GM23338 (cell line): ENCODE data around the gene SMTN. TPM values are rescaled to one million over a fixed set of nuclear protein-coding genes. Genes with fewer than 3 reads are reported as not detected.

Experiments
- ATAC-seq: fragments of 200-7000 bp; cut with Tn5 transposase; 3 replicates; pipeline ENCODE4 v1.9.1; 2020
- DNase-seq: peaks from one replicate; pipeline ENCODE4 v3.0.0-alpha.2; 2015; ENCODE audit warnings: low spot score
- H2AFZ ChIP-seq: fragments of 200-600 bp; sonication (generic); 2 replicates; pipeline ENCODE4 v1.8.0; 2016; ENCODE audit warnings: antibody characterized with exemption, mild to moderate bottlenecking, moderate library complexity
- H3F3A ChIP-seq: fragments of 200-600 bp; sonication (generic); replicated peaks from 2 replicates; pipeline ENCODE4 v1.8.0; 2017; ENCODE audit warnings: antibody characterized with exemption, mixed run types, low read depth
- H3K27ac ChIP-seq: fragments of 200-600 bp; sonication (generic); 2 replicates; pipeline ENCODE4 v1.6.1; 2016; ENCODE audit warnings: low read depth
- H3K27me3 ChIP-seq: fragments of 200-600 bp; sonication (generic); 2 replicates; pipeline ENCODE4 v1.8.0; 2016; ENCODE audit warnings: mild to moderate bottlenecking, mixed run types, moderate library complexity; ENCODE audit not compliant: insufficient read depth
- H3K36me3 ChIP-seq: fragments of 200-600 bp; sonication (generic); 2 replicates; pipeline ENCODE4 v1.8.0; 2016; ENCODE audit warnings: mild to moderate bottlenecking; ENCODE audit not compliant: insufficient read depth
- H3K4me1 ChIP-seq: fragments of 200-600 bp; sonication (generic); 2 replicates; pipeline ENCODE4 v1.8.0; 2016; ENCODE audit warnings: mild to moderate bottlenecking, moderate library complexity; ENCODE audit not compliant: insufficient read depth
- H3K4me2 ChIP-seq: fragments of 200-600 bp; sonication (generic); 2 replicates; pipeline ENCODE4 v1.7.1; 2017; ENCODE audit warnings: mixed run types
- H3K4me3 ChIP-seq: fragments of 200-600 bp; sonication (generic); 2 replicates; pipeline ENCODE4 v1.6.1; 2016; ENCODE audit warnings: mixed run types
- H3K79me2 ChIP-seq: fragments of 200-600 bp; sonication (generic); replicated peaks from 2 replicates; pipeline ENCODE4 v1.8.0; 2017; ENCODE audit warnings: mild to moderate bottlenecking; ENCODE audit not compliant: insufficient read depth
- H3K9me2 ChIP-seq: fragments of 200-600 bp; sonication (generic); 2 replicates; pipeline ENCODE4 v1.8.0; 2017; ENCODE audit not compliant: insufficient read depth
- H4K20me1 ChIP-seq: fragments of 200-600 bp; sonication (generic); replicated peaks from 2 replicates; pipeline ENCODE4 v1.8.0; 2017; ENCODE audit warnings: mild to moderate bottlenecking; ENCODE audit not compliant: insufficient read depth
- H3K27ac Mint-ChIP-seq: 2 replicates; pipeline ENCODE4 v1.8.0; 2020; ENCODE audit warnings: inconsistent platforms, mild to moderate bottlenecking, moderate library complexity, mixed read lengths
- H3K27me3 Mint-ChIP-seq: 3 replicates; pipeline ENCODE4 v1.8.0; 2022; ENCODE audit warnings: low read depth, mild to moderate bottlenecking, moderate library complexity, mixed read lengths, inconsistent platforms; ENCODE audit not compliant: insufficient read depth, poor library complexity
- H3K36me3 Mint-ChIP-seq: 3 replicates; pipeline ENCODE4 v1.8.0; 2021; ENCODE audit warnings: low read depth, mild to moderate bottlenecking, inconsistent platforms, moderate library complexity, mixed read lengths
- H3K4me1 Mint-ChIP-seq: 3 replicates; pipeline ENCODE4 v1.8.0; 2020; ENCODE audit warnings: mild to moderate bottlenecking, inconsistent platforms, mixed read lengths
- H3K4me3 Mint-ChIP-seq: 3 replicates; pipeline ENCODE4 v1.8.0; 2021; ENCODE audit warnings: moderate library complexity, mild to moderate bottlenecking, inconsistent platforms, mixed read lengths
- H3K9me3 Mint-ChIP-seq: 3 replicates; pipeline ENCODE4 v1.8.0; 2020; ENCODE audit warnings: moderate library complexity, mild to moderate bottlenecking, inconsistent platforms, mixed read lengths
- CREB1 ChIP-seq: fragments of 250-450 bp; sonication (Bioruptor Pico); IDR thresholded peaks from 2 replicates; pipeline ENCODE4 v1.5.0; 2020; ENCODE audit warnings: low read depth, mild to moderate bottlenecking, moderate library complexity
- EZH2 ChIP-seq: fragments of 200-600 bp; sonication (generic); IDR thresholded peaks from one replicate; pipeline ENCODE4 v1.8.0; 2017; ENCODE audit warnings: antibody characterized with exemption, mild to moderate bottlenecking, low read depth; ENCODE audit not compliant: unreplicated experiment
- EZH2phosphoT487 ChIP-seq: fragments of 200-600 bp; sonication (generic); IDR thresholded peaks from one replicate; pipeline ENCODE4 v1.8.1; 2018; ENCODE audit warnings: antibody characterized with exemption; ENCODE audit not compliant: unreplicated experiment
- POLR2AphosphoS5 ChIP-seq: IDR thresholded peaks from 2 replicates; pipeline ENCODE4 v1.6.1; 2016; ENCODE audit warnings: antibody characterized with exemption, low read depth
- STAT1 ChIP-seq: IDR thresholded peaks from one replicate; pipeline ENCODE4 v1.6.1; 2016; ENCODE audit warnings: antibody characterized with exemption; ENCODE audit not compliant: unreplicated experiment
- ZNF114 ChIP-seq: fragments of 250-450 bp; sonication (Bioruptor Pico); IDR thresholded peaks from 2 replicates; pipeline ENCODE4 v1.5.0; 2020; ENCODE audit warnings: mild to moderate bottlenecking, moderate library complexity
- ZNF331 ChIP-seq: fragments of 250-450 bp; sonication (Bioruptor Pico); IDR thresholded peaks from 2 replicates; pipeline ENCODE4 v1.5.0; 2020; ENCODE audit warnings: low read depth, mild to moderate bottlenecking, moderate library complexity
- polyA plus RNA-seq: library from polyadenylated mRNA; unstranded; fragments of >200 nt; fragmentation: Nextera tagmentation; extraction: Ambion mirVana; gene quantifications from 2 replicates; pipeline ENCODE4 v1.2.1, GENCODE V29; 2016
- total RNA-seq: library from RNA; depleted of rRNA; stranded (reverse); fragments of >200 nt; shearing (Covaris generic); gene quantifications from 2 replicates; pipeline ENCODE4 v1.2.3, GENCODE V29; 2014
- TF ChIP-seq, protein P1 (sequence below): fragments of 250-450 bp; sonication (Bioruptor Pico); IDR thresholded peaks from 2 replicates; pipeline ENCODE4 v1.5.0; 2020; ENCODE audit warnings: mild to moderate bottlenecking, moderate library complexity

SMTN gene
- total and polyA plus RNA-seq, 2 experiments from 2014 or later, result 27.4 to 32.2 TPM

GRCh38 chr22:31124290-31124689 lies 43.2 kb downstream of the SMTN start (continued):
- TF ChIP-seq, protein P1, sequence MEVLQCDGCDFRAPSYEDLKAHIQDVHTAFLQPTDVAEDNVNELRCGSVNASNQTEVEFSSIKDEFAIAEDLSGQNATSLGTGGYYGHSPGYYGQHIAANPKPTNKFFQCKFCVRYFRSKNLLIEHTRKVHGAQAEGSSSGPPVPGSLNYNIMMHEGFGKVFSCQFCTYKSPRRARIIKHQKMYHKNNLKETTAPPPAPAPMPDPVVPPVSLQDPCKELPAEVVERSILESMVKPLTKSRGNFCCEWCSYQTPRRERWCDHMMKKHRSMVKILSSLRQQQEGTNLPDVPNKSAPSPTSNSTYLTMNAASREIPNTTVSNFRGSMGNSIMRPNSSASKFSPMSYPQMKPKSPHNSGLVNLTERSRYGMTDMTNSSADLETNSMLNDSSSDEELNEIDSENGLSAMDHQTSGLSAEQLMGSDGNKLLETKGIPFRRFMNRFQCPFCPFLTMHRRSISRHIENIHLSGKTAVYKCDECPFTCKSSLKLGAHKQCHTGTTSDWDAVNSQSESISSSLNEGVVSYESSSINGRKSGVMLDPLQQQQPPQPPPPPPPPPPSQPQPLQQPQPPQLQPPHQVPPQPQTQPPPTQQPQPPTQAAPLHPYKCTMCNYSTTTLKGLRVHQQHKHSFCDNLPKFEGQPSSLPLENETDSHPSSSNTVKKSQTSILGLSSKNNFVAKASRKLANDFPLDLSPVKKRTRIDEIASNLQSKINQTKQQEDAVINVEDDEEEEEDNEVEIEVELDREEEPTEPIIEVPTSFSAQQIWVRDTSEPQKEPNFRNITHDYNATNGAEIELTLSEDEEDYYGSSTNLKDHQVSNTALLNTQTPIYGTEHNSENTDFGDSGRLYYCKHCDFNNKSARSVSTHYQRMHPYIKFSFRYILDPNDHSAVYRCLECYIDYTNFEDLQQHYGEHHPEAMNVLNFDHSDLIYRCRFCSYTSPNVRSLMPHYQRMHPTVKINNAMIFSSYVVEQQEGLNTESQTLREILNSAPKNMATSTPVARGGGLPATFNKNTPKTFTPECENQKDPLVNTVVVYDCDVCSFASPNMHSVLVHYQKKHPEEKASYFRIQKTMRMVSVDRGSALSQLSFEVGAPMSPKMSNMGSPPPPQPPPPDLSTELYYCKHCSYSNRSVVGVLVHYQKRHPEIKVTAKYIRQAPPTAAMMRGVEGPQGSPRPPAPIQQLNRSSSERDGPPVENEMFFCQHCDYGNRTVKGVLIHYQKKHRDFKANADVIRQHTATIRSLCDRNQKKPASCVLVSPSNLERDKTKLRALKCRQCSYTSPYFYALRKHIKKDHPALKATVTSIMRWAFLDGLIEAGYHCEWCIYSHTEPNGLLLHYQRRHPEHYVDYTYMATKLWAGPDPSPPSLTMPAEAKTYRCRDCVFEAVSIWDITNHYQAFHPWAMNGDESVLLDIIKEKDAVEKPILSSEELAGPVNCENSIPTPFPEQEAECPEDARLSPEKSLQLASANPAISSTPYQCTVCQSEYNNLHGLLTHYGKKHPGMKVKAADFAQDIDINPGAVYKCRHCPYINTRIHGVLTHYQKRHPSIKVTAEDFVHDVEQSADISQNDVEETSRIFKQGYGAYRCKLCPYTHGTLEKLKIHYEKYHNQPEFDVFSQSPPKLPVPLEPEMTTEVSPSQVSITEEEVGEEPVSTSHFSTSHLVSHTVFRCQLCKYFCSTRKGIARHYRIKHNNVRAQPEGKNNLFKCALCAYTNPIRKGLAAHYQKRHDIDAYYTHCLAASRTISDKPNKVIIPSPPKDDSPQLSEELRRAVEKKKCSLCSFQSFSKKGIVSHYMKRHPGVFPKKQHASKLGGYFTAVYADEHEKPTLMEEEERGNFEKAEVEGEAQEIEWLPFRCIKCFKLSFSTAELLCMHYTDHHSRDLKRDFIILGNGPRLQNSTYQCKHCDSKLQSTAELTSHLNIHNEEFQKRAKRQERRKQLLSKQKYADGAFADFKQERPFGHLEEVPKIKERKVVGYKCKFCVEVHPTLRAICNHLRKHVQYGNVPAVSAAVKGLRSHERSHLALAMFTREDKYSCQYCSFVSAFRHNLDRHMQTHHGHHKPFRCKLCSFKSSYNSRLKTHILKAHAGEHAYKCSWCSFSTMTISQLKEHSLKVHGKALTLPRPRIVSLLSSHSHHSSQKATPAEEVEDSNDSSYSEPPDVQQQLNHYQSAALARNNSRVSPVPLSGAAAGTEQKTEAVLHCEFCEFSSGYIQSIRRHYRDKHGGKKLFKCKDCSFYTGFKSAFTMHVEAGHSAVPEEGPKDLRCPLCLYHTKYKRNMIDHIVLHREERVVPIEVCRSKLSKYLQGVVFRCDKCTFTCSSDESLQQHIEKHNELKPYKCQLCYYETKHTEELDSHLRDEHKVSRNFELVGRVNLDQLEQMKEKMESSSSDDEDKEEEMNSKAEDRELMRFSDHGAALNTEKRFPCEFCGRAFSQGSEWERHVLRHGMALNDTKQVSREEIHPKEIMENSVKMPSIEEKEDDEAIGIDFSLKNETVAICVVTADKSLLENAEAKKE, result no peak
- no peak for TF ChIP-seq EZH2phosphoT487
- no peak for TF ChIP-seq POLR2AphosphoS5

- H3K27me3 ChIP-seq, result no peaks in the 10 kb centered on the region
- H3K9me2 ChIP-seq, result no peaks in the 10 kb centered on the region
- H3K4me3 ChIP-seq, result no peak overlapping the region
- TF ChIP-seq ZNF114 (CRISPR knock-in tag) (no peak), ZNF331 (CRISPR knock-in tag) (no peak), CREB1 (CRISPR knock-in tag) (no peak), EZH2 (no peak), STAT1 (no peak)
- TF ChIP-seq, protein P1, result no peak
- Mint-ChIP-seq H3K36me3 (no peaks in the 10 kb centered on the region), H3K27ac (no peak overlapping the region), H3K4me1 (peaks cover 27% of the 10 kb centered on the region), H3K27me3 (peaks cover 20% of the 10 kb centered on the region), H3K9me3 (no peaks in the 10 kb centered on the region), H3K4me3 (no peak overlapping the region)
- no peaks in the 10 kb centered on the region for H4K20me1 ChIP-seq
- no peaks in the 10 kb centered on the region for H3F3A ChIP-seq
- no peaks in the 10 kb centered on the region for H3K79me2 ChIP-seq
- no peaks in the 10 kb centered on the region for H3K36me3 ChIP-seq
- DNase-seq (no peak), ATAC-seq (no peak)
- H3K4me2 ChIP-seq, result no peak overlapping the region
- H2AFZ ChIP-seq, result no peak overlapping the region
- no peak overlapping the region for H3K27ac ChIP-seq
- peaks cover 17% of the 10 kb centered on the region; the same call in 1 of the 2 replicates for H3K4me1 ChIP-seq
These were observed 43.8 kb downstream of the SMTN start for GRCh38 chr22:31124811-31125465.
